SH-SY5Y (cell line): Measurements from ENCODE around the gene BCL6.

Experiments
- GATA2 ChIP-seq: IDR thresholded peaks from 2 replicates; pipeline ENCODE4 v1.6.1; 2011; ENCODE audit warnings: mild to moderate bottlenecking, low read depth, low read length
- GATA3 ChIP-seq: IDR thresholded peaks from 2 replicates; pipeline ENCODE4 v1.6.1; 2011; ENCODE audit warnings: low read depth, mild to moderate bottlenecking, low read length, moderate library complexity

Gene BCL6

DNA sequence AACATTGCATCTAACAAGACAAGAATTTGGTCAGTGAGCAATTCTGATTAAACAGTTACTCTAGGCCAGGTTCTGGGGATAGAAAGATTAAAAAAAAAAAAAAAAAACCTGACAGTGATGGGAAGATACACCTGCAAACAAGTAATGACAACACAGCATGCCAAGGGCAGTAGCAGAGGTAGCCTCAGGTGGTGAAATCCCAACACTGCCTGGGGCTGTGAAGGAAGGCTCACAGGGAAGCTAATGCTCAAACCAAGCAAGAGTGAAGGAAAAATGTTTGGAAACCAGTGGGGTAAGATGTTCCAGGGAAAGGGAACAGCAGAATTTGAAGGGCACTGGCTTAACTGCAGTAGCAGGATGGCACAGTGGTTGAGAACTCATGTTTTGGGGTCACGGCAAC, 51.8 kb downstream of the BCL6 start:
- TF ChIP-seq GATA2 = no peak
- no peak for TF ChIP-seq GATA3

DNA sequence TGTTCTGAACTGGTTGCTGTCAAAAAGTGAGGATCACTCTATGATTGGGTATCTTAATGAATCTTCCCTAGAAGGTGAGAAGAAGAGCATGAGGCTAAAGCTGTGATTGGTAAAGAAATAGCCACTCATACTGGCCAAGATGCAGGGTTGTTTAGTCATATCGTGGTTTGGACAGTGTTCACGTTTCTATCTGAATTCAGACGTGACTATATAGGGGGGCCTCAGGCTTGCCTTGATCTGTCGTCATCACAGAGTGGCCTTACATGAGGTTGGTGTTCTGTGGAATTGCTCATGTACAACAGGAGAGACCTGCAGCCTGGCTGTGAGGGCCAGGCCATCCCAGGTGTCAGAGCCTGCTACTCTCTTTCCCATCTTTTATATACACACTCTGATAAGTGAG, 55.3 kb downstream of the BCL6 start:
- TF ChIP-seq GATA2 (no peak), GATA3 (no peak)

DNA sequence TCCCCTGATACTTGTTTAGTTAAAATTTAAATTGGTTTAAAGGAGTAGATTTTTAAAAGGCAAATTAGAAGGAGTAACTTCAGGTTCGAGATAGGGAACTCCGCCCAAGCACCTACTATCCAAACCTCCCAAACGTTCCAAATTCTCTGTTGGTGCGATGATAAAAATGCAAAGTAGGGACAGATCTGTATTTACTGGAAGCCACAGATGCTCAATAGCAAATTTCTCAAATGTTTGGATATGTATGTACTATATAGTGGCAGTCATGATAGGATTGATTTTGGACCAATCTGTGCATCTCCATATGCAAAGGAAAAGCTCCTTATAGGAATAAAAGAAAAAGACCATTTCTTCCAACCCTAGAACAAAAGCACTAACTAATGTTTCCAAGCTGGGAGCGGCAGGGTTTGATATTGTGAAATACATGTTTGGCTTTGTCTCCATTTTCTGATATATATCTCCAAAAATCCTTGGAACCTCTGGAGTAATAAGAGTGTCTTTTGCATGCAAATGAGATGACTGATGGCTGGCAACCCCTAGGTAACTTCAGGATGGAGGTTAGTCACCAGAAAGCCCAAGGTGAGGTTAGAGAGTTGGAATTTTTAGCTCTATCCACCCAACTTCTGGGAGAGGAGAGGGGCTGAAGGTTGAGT, 58.5 kb downstream of the BCL6 start:
- no peak for TF ChIP-seq GATA3
- TF ChIP-seq GATA2 = no peak

DNA sequence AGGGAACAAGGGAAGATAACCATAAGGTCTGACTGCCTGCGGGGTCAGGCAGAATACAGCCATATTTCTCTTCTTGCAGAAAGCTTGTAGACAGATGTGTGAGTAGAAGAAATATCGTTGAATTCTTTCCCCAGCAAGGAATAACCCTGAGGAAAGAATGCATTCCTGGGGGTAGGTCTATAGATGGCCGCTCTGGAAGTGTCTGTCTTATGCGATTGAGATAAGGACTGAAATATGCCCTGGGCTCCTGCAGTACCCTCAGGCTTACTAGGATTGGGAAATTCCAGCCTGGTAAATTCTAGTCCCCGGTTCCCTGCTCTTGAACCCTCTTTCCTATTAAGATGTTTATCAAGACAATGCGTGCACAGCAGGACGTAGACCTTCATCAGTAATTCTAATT, 59.3 kb downstream of the BCL6 start:
- TF ChIP-seq GATA2 = no peak
- TF ChIP-seq GATA3 = no peak

DNA sequence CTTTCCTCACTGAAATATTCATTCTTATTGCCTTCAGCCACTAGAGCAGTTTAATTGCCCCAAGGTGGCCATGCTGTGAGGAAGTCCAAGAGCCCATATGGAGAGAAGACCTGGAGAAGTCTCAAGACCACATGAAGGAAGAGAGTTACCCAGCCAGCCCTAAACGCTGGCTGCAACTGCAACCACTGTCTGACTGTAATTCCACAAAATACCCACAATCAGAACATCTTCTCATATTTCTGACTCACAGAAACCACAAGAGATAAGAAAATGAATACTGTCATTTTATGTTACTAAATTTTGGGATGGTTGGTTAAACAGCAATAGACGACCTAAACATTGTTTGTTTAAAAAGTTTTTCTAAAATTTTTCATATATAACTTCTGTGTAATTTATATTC, 60.4 kb downstream of the BCL6 start:
- no peak for TF ChIP-seq GATA3
- TF ChIP-seq GATA2 = no peak

DNA sequence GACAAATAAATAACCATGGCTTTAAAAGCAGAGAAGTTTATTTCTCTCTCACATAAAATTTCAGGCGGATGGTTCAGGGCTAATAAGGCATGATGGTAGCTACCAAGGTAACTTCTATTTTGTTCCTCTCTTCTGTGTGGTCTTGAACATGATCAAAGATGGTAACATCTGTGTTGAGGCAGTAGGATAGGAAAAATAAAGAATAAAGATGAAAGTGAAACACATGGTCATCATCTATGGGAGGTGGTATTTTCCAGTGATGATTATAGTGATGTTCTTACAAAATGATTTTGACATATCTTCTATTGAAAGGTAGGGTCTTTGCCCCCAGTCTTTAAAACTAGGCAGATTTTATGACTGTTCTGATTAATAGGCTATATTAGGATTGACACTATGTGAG, 60.8 kb downstream of the BCL6 start:
- TF ChIP-seq GATA2 (no peak), GATA3 (no peak)

DNA sequence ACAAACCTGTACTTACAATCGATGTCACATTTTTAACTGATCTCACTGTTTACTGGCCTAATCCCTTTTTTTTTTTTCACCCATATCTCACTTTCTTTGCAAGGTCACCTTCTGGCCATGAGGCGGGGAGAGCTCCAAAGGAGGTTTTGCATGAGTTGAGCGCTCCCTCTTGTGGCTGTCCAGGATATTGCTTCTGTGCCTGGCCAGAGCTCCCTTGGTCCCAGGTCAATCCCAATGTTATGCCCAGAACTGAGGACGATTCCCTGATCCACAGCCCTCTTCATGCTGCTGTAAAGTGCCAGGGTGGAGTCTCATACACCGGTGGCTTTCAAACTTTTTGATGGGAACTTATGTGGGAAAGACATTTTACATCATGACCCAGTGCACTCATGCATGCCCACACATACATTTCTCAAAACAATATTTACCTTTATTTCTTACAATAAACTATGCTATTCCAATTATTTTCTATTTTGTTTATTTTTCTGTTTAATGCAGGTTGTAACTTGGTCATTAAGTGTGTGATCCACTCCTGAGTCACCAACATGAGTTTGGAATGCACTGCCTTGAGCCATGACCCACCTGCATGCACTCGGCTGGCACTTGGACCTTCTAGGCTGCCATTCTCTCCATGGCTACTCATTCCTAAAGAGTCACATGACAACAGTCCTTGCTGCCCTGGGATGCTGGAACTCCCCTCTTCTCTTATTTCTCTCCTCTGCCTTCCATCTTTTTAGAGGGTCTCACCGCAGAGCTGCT, 65.5 kb downstream of the BCL6 start:
- no peak for TF ChIP-seq GATA2

DNA sequence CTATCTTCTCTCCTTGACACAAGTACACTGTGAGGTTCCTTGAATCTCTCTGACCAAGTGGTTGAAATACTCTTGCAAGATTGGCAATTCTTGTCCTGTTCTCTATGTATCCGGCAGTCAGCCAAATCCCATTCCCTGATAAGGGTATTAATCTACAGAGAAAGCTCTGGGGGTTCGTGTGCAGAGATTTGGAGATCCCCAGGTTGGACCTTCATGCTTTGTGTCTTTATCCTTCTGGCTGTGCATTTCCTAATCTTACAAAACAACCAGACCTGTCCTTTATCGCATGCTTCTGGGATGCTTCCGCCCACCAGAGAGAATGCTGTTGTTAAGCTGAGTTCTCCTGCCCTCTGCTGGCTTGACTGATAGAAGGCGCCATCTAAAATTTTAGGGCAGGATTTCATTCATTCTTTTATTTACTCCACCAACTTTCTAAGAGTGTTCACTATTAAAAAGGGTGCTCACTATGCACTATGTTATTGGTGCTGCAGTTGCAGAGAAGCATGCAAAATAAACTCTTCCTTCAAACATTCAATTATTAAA, 66.5 kb downstream of the BCL6 start:
- no peak for TF ChIP-seq GATA2
- TF ChIP-seq GATA3 = no peak

DNA sequence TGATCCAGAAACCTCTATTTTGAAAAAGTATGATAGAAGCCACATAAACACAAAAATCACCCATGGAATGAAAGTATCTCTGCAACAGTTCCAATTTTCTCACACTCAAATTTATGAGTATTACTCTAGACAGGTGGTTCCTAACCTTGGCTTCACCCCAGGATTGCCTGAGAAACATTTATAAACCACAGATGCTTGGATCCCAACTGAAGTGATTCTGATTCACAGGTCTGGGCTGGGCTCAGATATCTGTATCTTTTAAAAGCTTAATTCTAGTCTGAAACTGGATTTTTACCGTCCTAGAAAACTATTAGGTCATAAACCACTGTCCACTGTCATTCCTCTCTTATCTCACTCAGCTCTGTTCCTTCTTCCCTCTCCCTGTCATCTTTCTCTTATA, 67.7 kb downstream of the BCL6 start:
- no peak for TF ChIP-seq GATA2
- TF ChIP-seq GATA3 = no peak

DNA sequence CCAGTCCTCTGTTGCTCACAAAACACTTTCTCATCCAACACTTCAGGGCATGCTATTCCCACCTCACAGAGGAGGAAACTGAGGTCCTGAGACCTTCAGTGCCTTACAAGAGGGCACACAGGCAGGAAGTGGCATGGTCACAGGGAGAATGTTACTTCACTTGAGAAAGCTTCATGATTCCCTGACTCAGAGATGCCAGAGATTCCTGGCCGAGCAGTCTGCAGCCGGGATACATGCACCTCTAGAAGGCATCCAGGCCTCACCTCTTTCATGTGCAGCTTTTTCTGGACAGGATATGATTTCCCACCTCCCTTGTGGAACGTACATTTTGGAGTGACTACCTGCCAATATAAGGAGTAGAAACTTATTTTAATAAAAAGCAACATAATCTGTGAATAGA, 72.3 kb downstream of the BCL6 start:
- TF ChIP-seq GATA3 (no peak), GATA2 (no peak)
